SKM-1 treated with dmso at 0.1 percent for 144 hours (cell line): Measurements from ENCODE around the gene NUP205.
A peak's percentile ranks its signal among the peaks of the same experiment; 100 is the strongest.
"Not testable (repeated sequence)": the region's sequence is repeated elsewhere in the genome, so short reads cannot be mapped to it uniquely, and the experiment has no call there.

Experiments
- DNase-seq: peaks from one replicate; lab custom pipeline; 2025; ENCODE audit not compliant: unreplicated experiment; lab: John Stamatoyannopoulos, UW

NUP205 gene

DNA sequence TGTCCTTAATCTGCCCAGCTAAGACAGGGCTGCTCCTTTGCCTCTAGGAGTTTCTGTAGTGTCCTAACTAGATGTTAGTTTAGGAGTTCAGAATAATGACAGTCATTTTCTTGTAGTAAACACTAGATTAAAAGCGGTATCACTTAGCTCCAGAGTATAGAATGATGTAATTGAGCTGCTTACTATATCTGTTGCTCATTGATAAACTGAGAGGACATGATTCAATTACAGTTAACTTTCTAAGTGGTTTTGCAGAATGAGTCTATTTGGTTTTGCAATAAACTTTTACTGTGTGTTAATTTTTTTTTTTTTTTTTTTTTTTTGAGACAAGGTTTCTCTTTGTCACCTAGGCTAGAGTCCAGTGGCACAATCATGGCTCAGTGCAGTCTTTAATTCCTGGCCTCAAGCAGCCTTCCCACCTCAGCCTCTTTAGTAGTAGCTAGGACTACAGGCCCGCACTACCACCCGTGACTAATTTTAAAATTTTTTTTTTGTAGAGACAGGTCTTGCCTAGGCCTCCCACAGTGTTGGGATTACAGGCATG lies 106.4 kb downstream of the NUP205 start:
- no peak for DNase-seq

DNA sequence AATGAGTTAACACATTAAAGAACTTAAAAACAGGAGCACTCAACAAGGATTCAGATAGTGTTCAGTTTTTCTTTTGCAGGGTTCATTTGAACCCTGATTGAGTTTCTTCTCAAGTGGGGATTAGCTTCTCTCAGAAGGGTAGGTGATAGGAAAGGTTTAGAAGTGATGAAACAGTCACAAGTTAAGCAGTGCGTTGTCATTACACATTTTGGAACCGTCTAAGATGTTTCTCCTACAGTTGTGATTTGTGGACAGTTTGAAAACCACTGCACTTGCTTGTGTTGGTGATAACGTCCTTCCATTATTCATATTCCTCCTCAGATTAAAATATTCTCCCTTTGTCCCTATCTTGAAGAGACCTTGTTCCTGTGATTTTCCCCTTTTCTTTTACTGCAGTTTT lies 107.3 kb downstream of the NUP205 start:
- DNase-seq: no peak

DNA sequence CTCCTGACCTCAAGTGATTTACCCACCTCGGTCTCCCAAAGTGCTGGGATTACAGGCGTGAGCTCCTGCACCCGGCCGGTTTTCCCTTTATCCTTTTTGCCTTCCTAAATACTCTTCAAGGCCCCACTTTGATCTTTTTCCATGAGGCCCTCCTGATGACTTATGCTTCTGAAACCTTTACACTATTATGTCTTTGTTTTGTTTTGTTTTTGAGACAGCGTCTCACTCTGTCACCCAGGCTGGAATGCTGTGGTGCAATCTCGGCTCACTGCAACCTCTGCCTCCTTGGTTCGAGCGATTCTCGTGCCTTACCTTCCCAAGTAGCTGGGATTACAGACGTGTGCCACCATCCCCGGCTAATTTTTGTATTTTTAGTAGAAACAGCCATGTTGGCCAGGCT lies 108.4 kb downstream of the NUP205 start:
- no peak for DNase-seq

DNA sequence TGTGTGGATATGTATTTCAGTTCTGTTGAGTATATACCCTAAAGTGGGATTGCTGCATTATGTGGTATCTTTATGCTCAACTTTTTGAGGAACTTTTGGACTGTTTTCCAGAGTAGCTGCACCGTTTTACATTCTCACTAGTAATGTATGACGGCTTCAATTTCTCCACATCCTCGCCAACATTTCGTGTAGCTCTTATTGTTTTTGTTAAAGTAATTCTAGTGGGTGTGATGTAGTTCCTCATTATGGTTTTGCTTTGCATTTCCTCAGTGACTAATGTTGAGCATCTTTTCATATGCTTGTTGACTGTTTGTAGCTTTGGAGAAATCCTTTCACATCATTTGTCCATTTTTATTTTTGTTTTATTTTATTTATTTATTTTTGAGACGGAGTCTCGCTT lies 109.1 kb downstream of the NUP205 start:
- no peak for DNase-seq

DNA sequence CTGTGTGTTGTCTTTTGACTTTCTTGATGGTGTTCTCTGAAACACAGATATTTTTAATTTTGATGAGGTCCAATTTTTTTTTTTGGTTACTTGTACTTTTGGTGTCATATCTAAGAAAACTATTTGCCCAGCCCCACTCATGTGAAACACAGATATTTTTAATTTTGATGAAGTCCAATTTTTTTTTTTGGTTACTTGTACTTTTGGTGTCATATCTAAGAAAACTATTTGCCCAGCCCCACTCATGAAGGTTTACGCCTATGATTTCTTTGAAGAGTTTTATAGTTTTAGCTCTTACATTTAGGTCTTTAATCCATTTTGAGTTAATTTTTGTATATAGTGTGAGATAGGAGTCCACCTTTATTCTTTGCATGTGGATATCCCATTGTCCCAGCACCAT lies 109.9 kb downstream of the NUP205 start:
- not testable (repeated sequence) for DNase-seq

DNA sequence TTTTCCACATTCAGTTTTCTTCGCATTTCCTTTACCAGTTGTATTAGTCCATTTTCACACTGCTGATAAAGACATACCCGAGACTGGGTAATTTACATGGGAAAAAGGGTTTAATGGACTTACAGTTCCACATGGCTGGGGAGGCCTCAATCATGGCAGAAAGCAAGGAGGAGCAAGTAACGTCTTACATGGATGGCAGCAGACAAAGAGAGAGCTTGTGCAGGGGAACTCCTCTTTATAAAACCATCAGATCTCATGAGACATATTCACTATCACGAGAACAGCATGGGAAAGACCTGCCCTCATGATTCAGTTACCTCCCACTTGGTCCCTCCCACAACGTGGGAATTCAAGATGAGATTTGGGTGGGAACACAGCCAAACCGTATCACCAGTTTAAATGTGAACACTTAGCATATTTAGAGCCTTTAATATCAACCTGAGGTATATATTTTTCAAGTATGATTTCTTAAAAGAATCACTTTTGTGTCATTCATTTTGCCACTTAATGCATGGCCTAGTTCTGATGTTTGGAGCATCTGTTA lies 111.2 kb downstream of the NUP205 start:
- not testable (repeated sequence) for DNase-seq

DNA sequence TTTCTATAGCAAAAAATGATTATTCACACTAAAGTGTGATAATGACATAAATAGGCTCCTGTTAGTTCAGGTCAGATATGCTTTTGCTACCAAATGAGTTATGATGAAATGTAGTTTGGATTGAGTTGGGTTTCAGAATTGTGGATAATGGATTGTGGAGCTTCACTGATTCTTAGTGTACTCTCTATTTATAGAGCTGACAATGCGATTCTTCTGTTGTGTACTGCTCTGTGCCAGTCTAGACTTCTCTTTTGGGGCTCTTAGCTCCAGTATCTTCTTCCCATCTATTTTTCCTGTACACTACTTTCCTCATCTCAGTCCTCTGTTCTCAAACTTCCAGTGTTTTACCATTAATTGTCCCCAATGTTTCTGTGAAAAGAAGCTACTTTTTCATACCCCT lies 112.1 kb downstream of the NUP205 start:
- no peak for DNase-seq

DNA sequence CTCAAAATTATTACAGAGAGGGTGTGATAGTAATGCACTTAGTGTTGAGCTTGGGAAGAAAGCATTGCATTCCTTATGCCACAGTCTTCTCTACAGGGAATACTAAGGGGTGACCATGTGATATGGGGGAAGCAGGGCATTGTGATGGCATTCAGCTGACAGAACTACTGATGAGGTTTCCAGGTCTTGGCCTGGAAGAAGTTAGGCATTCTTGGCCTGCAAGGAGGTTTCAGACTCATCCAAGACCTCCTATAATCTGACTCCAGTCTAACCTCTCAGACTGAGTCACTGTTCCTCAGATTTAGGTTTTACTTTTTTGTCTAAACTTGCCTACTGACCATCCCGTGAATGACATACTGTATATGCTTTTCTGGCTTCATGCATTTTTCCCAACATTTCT lies 112.5 kb downstream of the NUP205 start:
- DNase-seq: no peak

DNA sequence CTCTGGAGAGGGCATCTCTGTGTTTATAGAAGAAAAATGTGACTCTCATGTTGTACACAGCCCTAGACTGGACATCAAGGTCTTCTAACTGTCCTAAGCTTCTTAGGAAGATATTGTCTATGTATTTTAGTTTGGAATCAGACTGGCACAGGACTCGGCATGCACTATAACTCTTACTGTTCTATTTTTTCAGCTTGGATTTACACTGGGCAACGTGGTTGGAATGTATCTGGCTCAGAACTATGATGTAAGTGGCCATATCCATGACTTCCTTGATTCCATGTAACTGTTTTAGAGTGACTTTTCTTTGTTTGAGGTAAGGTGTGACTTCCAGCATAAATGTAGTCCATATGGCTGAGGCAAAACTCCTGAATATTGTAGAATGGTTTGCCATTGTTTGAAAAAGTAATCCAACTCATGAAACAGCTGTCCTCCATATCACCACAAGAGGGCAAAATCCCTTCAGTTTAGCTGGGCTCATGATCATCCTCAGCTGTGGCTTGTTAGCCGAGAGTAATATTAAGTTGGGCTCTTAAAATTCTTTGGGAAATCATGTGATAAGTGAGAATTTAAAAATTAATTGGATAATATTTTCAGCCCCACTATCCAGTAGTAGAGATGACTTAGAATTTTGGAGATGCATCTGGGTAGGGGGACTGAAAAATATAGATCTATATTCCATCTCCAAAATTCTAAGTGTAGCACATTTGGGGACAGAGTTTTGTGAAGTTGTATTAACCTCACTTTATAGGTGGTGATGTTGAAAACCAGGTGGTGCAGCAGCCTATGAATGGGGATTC lies 115.0 kb downstream of the NUP205 start:
- DNase-seq: peak; percentile 32

DNA sequence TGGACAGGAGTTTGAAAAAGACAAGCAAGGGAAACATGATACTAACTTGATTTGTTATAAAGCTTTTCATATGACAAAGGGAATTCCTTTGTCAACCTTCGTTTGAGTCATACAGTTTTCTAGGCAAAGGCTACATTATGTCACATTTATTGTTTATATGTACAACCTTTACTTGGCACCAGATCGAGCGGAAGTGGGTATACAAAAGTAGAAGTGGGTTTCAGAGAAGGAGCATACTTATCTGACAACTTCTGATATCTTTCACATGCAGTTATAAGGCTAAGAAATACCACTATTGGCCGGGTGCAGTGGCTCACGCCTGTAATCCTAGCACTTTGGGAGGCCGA lies 115.6 kb downstream of the NUP205 start:
- DNase-seq: no peak

DNA sequence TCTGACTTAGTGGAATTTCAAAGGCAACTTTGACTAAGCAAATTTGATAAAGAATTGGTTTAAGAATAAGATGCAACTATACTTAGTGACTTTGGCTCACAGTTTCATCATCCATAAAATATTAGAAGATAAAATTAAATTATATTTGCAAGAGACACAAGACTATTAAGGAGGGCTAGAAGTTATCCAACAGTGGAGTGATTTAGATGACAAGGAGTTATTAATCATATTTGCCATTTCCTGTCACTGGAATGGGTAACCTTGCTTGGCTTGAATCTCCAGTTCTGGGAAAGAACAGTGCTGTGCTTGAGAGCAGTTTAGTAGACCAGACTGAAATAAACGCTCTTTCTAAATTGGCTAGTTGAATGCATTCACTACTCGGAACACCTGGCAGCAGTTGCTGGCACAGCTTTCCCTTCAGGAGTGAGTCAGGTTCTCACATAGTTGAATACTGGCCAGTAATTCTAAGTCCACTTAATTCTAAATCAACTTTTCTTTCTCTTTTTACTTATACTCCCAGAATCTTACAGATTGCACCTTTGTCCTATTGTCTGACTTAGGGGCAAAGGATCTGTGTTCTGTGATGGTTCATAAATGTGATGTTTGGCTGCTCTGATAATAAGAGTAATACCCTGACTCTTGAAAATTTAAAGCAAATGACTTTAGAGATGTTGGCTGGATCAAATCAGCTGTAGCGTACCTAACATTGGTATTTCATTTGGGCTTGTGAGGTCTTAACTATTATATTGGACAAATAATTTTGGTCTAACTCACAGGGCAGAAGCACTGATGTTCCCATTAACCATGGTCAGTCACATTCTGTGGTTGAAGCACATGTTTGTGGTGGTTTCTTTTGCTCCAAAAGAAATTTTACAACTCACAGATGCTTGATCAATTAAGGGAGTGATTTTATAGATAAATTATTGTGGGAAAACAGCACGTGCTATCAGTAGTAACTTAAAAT lies 121.2 kb downstream of the NUP205 start:
- no peak for DNase-seq

DNA sequence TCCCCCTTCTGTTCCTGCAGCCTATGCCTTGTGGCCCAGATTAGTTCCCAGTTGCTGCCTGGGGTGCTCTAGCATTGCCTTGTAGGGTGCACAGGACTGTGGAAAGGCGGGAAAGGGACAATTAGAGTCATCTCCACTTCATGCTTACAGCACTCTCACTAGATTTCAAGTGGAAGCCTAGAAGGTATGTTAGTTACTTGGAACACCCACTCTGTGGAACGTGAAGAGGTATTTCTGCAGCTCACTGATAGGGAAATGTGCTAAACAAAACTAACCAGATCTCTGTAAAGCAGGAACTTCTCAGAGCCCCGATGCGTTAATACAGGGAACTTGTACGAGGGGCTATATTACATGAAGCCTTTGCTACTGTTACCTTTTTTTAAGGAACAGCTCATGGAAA lies 124.0 kb downstream of the NUP205 start:
- DNase-seq: no peak

DNA sequence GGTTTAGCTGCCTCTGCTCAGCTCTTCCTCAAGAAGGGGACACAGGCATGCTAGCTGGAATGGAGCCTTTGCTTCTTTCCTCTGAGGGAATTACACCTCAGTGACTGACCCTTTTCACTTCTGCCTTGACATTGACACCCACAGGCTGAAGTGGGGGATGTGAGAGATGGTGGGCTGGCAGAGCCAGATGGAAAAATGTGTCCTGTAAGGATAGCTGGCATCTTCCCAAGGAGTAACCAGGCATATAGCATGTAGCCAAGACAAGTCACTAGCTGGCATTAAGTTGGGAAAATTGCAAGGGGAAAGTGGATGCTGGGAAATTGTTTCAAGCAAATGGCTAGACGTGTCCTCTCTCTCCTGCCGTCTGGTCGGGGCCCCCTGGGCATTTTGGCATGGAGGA lies 124.5 kb downstream of the NUP205 start:
- no peak for DNase-seq

DNA sequence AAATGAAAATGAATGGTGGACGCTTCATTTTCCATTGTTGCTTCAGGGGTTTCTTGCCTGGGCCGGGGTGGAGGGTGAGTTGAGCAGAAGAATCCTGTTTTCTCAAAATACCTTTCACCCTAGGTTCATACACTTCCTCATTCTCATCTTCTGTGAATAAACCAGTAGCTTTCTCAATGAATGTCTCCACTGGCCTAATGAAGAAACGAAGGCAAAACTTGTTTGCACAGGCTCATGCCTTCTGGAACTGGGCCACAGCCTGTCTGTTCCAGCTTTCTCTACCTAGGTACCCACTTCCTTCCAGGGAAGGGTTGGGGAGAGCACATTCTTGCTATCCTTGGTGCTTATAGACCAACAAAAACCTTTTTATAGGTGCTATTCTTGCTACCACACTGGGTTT lies 125.9 kb downstream of the NUP205 start:
- no peak for DNase-seq

DNA sequence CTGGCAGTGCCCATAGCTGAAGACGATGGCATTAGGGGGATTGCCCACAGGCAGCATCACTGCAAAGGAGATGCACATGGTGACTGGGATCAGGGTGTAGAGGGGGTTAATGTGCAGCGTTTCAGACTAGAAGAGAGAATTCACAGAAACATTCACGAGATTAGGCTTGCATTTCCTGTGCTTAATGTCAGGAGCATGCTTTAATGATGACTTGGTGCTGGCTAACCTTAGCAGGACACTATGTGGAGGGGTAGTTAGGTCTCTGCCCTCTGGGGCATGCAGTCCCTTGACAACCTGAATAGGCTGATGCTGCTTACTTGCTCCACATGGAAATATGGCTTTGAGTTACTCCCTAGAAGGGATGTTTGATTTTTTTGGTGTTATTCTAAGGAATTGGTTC lies 126.4 kb downstream of the NUP205 start:
- no peak for DNase-seq

DNA sequence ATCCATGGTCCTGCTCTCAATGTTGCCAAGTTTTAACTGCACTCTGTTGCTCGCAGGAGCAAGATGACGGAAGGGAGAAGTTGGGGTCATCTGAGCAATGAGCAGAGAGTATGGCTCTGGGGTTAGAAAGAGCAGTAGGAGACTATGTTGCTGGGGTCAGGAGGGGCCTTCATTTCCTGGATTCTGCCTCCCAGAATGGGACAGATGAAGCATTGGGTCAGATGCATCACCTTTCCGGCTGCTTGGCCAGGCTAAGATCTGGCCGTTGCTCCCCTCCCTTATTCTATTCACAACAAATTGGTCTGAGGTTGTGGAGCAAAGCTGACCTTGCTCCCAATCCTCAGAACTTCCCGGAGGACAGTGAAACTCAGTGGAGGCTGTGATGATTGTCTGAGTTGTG lies 127.0 kb downstream of the NUP205 start:
- no peak for DNase-seq

DNA sequence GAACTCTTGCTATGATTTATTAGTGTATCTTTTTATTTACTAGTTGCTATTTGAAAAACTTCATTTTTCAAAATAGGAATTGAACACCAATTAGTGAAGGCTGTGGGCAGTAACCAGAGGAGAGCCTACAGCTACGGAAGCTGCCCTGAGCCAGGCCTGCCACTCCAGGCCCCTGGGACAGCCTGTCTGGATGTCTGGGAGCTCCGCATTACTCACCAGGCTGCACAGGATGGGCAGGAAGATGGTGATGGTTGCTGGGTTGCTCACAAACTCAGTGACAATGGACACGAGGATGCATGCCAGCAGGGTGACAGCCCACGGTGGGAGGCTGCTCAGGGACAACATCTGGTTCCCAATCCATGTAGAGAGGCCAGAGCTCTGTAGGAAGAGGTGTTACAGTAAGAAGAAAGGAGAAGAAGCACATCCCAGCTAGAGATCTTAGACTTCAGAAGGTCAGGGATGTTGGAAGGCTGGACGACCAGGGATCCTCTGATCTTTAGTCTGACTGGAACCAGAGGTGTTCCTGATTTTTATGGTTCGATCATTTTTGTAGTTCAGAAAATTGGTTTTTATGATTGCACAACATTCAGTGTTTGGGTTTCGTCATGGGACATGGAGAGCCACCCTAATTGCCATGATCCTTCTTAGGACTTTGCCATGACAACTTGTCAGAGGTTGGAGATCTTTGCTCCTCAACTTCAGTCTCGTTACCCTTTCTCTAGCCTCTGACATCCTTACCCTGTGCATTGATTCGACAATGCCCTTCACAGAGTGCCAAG lies 127.8 kb downstream of the NUP205 start:
- no peak for DNase-seq

DNA sequence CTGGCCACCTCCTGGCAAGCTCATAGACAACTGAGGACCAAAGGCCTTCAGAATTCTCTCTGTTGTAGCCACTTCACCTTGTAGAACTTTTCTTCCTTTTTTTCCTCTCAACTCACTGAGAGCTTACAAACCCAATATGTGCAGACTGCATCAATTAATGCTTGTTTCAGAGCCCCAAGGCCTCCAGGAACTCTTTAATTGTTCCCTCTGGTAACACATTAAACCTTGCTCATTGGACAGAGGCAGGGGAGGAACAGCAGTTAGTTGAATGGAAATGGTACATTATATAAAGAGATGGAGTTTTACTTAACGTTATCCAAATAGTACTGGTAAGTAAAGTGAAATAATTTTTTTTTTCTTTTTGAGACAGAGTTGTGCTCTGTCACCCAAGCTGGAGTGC lies 129.7 kb downstream of the NUP205 start:
- DNase-seq: no peak

DNA sequence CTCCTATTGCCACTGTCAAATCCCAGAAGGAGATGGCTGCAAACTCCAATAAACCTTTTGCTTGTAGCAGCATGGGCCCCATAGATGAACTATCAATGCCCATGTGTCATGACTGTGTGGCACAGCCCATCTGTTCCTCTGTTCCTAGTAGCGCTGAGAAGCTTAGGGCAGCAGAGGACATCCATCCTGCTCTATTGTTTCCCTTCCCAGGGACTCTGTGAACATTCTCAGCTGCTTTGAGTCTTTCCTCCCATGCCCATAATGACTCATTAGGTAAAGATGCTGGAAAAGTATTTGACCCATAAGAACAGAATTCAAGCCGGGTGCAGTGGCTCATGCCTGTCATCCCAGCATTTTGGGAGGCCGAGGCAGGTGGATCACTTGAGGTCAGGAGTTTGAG lies 132.8 kb downstream of the NUP205 start:
- DNase-seq: no peak

DNA sequence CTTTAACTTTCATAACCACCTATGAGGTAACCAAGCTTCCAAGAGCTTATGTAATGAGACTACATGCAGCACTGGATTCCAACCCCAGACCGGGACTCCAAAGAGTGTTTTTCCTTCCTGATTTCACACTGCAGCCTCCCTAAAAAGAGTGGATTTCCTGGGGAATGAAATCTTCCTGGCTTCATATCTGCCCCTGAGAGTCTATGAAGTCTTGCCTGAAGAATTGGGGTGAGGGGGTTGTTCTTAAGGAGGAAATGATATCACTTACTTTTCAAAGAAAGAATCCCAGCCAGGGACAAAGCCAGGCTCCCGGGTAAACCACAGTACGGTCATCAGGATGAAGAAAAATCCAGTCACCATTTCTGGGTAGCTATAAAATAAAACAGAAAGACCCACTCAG lies 134.3 kb downstream of the NUP205 start:
- DNase-seq: no peak

DNA sequence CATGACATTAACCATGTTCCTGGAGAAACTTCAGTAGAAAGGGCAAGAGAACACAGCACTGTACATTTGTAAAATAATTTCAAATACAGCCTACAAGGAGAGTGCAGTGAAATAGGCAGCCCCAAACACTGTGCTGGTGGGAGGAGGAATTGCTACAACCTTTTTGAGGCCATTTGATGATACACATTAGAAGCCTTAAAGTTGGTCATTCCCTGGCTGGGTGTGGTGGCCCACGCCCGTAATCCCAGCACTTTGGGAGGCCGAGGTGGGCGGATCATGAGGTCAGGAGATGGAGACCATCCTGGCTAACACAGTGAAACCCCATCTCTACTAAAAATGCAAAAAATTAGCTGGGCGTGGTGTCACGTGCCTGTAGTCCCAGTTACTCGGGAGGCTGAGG lies 134.9 kb downstream of the NUP205 start:
- not testable (repeated sequence) for DNase-seq
